Karpas-422 (cell line): Measurements from ENCODE around the gene TAF10. TPM values are rescaled to one million over a fixed set of nuclear protein-coding genes. Genes with fewer than 3 reads are reported as not detected.

Experiments used
- DNase-seq: peaks from one replicate; pipeline ENCODE4 v3.0.0-alpha.2; 2015
- H2AFZ ChIP-seq: fragments of 200-600 bp; sonication (generic); 2 replicates; pipeline ENCODE4 v1.6.1; 2014; ENCODE audit warnings: antibody characterized with exemption, low read length, mixed read lengths
- H3K27ac ChIP-seq: fragments of 200-600 bp; sonication (generic); 2 replicates; pipeline ENCODE4 v1.5.1; 2014; ENCODE audit warnings: mild to moderate bottlenecking, low read length, moderate library complexity
- H3K27me3 ChIP-seq: fragments of 200-600 bp; sonication (generic); 2 replicates; pipeline ENCODE4 v1.6.1; 2014; ENCODE audit warnings: low read length, mixed read lengths
- H3K36me3 ChIP-seq: fragments of 200-600 bp; sonication (generic); 2 replicates; pipeline ENCODE4 v1.6.1; 2014; ENCODE audit warnings: low read length, mixed read lengths; ENCODE audit not compliant: insufficient read depth
- H3K4me1 ChIP-seq: fragments of 200-600 bp; sonication (generic); 2 replicates; pipeline ENCODE4 v1.6.1; 2014; ENCODE audit warnings: mild to moderate bottlenecking, low read length, mixed read lengths
- H3K4me2 ChIP-seq: fragments of 200-600 bp; sonication (generic); 2 replicates; pipeline ENCODE4 v1.6.1; 2014; ENCODE audit warnings: low read length, low read depth, mild to moderate bottlenecking; ENCODE audit not compliant: poor library complexity, severe bottlenecking
- H3K4me3 ChIP-seq: fragments of 200-600 bp; sonication (generic); 2 replicates; pipeline ENCODE4 v1.5.1; 2014; ENCODE audit warnings: mild to moderate bottlenecking, antibody characterized with exemption, low read length, mixed read lengths
- H3K79me2 ChIP-seq: fragments of 200-600 bp; sonication (generic); 2 replicates; pipeline ENCODE4 v1.6.1; 2014; ENCODE audit warnings: mild to moderate bottlenecking, low read length, mixed read lengths
- H3K9ac ChIP-seq: fragments of 200-600 bp; sonication (generic); 2 replicates; pipeline ENCODE4 v1.6.0; 2014; ENCODE audit warnings: low read length
- H3K9me2 ChIP-seq: fragments of 200-600 bp; sonication (generic), shearing (Covaris generic); replicated peaks from 2 replicates; pipeline ENCODE4 v1.6.0; 2014; ENCODE audit warnings: mild to moderate bottlenecking, low read length, moderate library complexity; ENCODE audit not compliant: insufficient read depth
- H3K9me3 ChIP-seq: fragments of 300-700, 200-600 bp; sonication (generic); 2 replicates; pipeline ENCODE4 v1.6.1; 2014; ENCODE audit warnings: low read length, mixed read lengths
- H4K20me1 ChIP-seq: fragments of 200-600 bp; sonication (generic); 2 replicates; pipeline ENCODE4 v1.6.1; 2014; ENCODE audit warnings: mild to moderate bottlenecking, antibody characterized with exemption, low read length, low read depth; ENCODE audit not compliant: insufficient read depth
- total RNA-seq: library from RNA; depleted of rRNA; stranded (reverse); fragments of >200 nt; shearing (Covaris generic); gene quantifications from 2 replicates; pipeline ENCODE4 v1.2.3, GENCODE V29; 2014; ENCODE audit warnings: low replicate concordance

Gene TAF10
- total RNA-seq, 1 experiment from 2014 or later = 158 TPM

DNA sequence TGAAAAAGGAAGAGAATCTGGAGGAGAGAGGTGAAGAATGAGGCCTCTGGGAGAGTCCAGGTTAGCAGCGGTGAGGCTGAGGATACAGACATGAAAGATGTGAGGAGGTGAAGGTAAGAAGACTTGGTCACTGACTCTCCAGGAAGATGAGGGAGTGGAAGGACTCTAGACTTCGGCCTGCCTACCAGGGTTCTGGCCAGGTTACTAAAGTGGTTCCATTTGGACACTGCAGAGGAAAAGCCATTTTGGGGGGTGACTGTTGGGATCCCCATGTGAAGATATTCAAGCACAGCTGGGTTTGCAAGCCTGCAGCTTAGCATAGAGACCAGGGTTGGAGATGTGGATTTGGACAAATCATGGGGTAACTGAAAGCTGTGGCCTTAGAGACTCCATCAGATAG lies 35.8 kb upstream of the TAF10 start:
- Histone ChIP-seq H3K4me3 (no peak overlapping the region), H2AFZ (no peak overlapping the region), H3K4me2 (no peak overlapping the region), H3K27me3 (no peaks in the 10 kb centered on the region), H3K79me2 (no peaks in the 10 kb centered on the region), H3K4me1 (peaks cover 12% of the 10 kb centered on the region), H3K9me3 (no peaks in the 10 kb centered on the region), H3K9me2 (no peaks in the 10 kb centered on the region), H3K9ac (no peak overlapping the region), H3K27ac (no peak overlapping the region), H4K20me1 (no peaks in the 10 kb centered on the region), H3K36me3 (no peaks in the 10 kb centered on the region)
- no peak for DNase-seq

DNA sequence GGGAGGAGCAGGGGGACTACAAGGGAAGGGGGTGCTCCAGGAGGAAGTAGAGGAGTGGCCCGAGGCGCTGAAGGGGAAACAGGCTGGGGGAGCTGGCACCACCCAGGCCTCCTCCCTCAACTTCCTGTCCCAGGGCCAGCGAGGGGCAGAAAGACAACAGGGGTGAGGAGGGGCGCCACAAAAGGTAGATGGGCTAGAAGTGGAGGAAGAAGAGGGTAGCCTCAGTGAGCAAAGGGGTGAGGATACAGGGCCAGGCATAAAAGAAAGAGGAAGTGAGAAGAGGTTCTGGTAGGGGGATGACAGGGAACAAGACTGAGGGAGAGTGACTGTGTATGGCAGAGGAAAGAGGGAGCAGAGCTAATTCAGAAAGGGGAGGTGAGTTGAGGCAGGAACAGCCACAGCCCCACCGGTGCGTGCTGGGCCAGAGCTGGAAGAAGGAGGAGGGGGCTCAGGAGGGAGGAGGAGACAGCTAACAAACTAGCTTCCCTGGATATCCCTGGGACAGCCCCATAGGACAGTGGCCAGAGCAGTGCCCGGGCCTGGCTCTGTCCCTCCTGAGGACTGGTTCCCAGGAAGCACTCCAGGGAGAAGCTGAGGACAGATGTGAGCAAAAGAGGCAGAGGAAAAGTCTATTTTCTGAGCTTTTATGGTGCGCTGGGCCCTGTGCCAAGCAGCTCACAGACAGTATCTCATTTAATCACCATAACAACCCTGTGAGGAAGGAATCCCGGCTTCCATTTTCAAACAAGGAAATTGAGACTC lies 35.1 kb upstream of the TAF10 start:
- H3K27ac ChIP-seq = no peak overlapping the region
- H4K20me1 ChIP-seq = no peaks in the 10 kb centered on the region
- peak overlapping the region; percentile 90 for H2AFZ ChIP-seq
- peak; percentile 61 for DNase-seq
- peak overlapping the region; percentile 18 for H3K4me2 ChIP-seq
- no peaks in the 10 kb centered on the region for H3K9me3 ChIP-seq
- H3K4me3 ChIP-seq = peak overlapping the region; percentile 13; the same call in 1 of the 2 replicates
- H3K79me2 ChIP-seq = no peaks in the 10 kb centered on the region
- H3K4me1 ChIP-seq = peaks cover 12% of the 10 kb centered on the region
- no peaks in the 10 kb centered on the region for H3K36me3 ChIP-seq
- H3K9me2 ChIP-seq = no peaks in the 10 kb centered on the region
- H3K9ac ChIP-seq = peak overlapping the region; percentile 25
- H3K27me3 ChIP-seq = no peaks in the 10 kb centered on the region

DNA sequence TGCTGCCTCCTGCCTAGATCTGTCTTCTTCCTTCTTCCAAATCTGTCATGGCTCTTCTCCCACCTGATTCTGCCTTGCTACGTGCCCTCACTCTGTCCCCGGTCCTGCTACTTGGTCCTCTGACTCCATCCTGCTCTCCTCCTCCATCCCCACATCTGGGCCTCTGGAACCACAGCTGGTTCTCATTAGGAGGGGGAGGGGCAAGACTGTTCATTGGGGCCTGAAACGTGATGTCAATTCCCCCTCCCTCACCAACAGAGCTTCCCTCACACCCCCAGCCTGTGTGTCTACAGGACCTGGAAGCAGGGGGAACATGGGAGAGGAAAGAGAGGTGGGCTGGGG lies 34.5 kb upstream of the TAF10 start:
- no peaks in the 10 kb centered on the region for H4K20me1 ChIP-seq
- no peak for DNase-seq
- peaks cover 12% of the 10 kb centered on the region for H3K4me1 ChIP-seq
- peak overlapping the region; percentile 18 for H3K4me2 ChIP-seq
- H3K9me3 ChIP-seq = no peaks in the 10 kb centered on the region
- no peaks in the 10 kb centered on the region for H3K36me3 ChIP-seq
- peak overlapping the region; percentile 25 for H3K9ac ChIP-seq
- H3K27me3 ChIP-seq = no peaks in the 10 kb centered on the region
- H3K27ac ChIP-seq = no peak overlapping the region
- no peaks in the 10 kb centered on the region for H3K9me2 ChIP-seq
- no peaks in the 10 kb centered on the region for H3K79me2 ChIP-seq
- H2AFZ ChIP-seq = peak overlapping the region; percentile 90
- peak overlapping the region; percentile 13; the same call in 1 of the 2 replicates for H3K4me3 ChIP-seq

DNA sequence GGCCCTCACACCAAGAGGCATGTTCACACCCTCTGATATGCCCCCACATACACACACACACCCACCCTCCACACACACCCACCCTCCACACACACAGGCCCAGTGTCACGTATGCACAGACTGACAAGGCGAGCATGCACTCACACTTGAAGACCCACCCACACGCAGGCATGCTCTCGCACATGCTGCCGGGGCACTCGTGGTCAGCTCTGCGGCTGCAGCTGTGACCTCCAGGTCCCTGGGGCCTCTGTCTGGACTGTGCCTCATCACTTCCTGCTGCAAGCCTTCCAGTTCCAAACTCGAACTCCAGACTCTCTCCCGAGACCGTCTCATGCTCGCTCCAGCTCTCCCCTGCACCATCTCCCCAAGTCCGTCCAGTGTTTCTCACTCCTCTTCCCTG lies 34.1 kb upstream of the TAF10 start:
- H3K79me2 ChIP-seq = no peaks in the 10 kb centered on the region
- H3K27ac ChIP-seq = no peak overlapping the region
- H2AFZ ChIP-seq = peak overlapping the region; percentile 90
- H3K4me1 ChIP-seq = peaks cover 12% of the 10 kb centered on the region
- no peaks in the 10 kb centered on the region for H3K36me3 ChIP-seq
- DNase-seq = no peak
- no peaks in the 10 kb centered on the region for H3K27me3 ChIP-seq
- no peak overlapping the region for H3K9ac ChIP-seq
- no peaks in the 10 kb centered on the region for H3K9me3 ChIP-seq
- no peak overlapping the region for H3K4me3 ChIP-seq
- H3K4me2 ChIP-seq = no peak overlapping the region
- no peaks in the 10 kb centered on the region for H3K9me2 ChIP-seq
- no peaks in the 10 kb centered on the region for H4K20me1 ChIP-seq

DNA sequence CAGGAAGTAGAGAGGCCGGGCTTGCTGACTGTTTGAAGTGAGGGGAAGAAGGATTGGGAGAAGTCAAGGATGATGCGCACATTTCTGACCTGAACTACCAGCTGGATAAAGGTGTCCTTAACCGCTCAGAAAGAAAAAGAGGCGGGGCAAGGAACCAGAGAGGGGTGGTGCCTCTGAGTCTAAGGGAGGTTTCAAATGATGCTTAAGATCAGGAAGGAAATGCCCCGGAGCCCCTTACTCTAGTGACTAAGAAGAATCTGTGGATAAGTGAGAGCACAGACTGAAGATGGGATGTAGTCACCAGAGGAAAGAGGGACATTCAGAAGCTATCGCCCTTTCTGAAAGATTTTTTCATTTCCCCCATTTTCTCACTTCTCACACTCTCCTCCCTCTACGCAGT lies 30.9 kb upstream of the TAF10 start:
- Histone ChIP-seq H3K27ac (no peak overlapping the region), H3K9me3 (no peaks in the 10 kb centered on the region), H3K9ac (no peak overlapping the region), H3K27me3 (no peaks in the 10 kb centered on the region), H3K36me3 (no peaks in the 10 kb centered on the region), H3K4me3 (no peak overlapping the region), H3K9me2 (no peaks in the 10 kb centered on the region), H3K4me2 (no peak overlapping the region), H3K4me1 (peaks cover 12% of the 10 kb centered on the region), H4K20me1 (no peaks in the 10 kb centered on the region), H2AFZ (no peak overlapping the region), H3K79me2 (no peaks in the 10 kb centered on the region)
- no peak for DNase-seq

DNA sequence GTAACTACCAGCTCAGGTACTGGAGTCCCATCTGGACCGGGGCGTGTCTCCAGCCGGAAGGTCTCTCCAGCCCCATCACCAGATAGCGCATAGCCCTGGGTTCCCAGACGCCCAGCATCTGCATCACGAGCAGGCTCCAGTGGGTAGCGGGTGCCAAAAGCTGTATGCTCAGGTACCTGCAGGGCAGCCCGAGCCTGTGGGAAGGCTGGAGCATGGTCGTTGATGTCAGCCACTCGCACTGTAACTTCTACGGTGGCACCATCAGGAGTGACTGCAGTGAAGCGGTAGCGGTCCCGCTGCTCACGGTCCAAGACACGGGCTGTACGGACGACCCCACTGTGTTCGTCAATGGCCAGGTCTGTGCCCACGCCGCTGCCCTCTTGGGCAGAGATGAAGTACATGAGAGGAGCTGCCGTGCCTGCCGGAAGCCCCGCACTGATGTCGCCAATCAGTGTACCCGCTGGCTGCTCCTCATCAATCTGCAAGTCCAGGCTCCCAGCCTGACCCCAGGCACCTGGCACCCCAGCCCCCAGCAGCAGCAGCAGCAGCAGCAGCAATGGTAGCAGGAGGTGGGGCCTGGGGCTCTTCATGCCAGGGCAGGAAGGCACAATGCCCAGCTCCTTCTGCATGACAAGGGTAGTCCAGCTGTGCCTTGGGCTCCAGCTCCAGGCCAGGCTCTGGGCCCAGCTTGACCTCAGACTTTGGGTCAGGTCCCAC lies 29.1 kb upstream of the TAF10 start:
- 0 out of 2 replicates have a peak, but pooled peaks cover under 1% of the 10 kb centered on the region for H3K4me1 ChIP-seq
- H3K79me2 ChIP-seq = no peaks in the 10 kb centered on the region
- H3K9ac ChIP-seq = no peak overlapping the region
- no peak overlapping the region for H3K4me3 ChIP-seq
- DNase-seq = no peak
- no peaks in the 10 kb centered on the region for H3K9me3 ChIP-seq
- H2AFZ ChIP-seq = no peak overlapping the region
- no peaks in the 10 kb centered on the region for H4K20me1 ChIP-seq
- no peak overlapping the region for H3K27ac ChIP-seq
- no peaks in the 10 kb centered on the region for H3K9me2 ChIP-seq
- H3K27me3 ChIP-seq = no peaks in the 10 kb centered on the region
- no peaks in the 10 kb centered on the region for H3K36me3 ChIP-seq
- no peak overlapping the region for H3K4me2 ChIP-seq

DNA sequence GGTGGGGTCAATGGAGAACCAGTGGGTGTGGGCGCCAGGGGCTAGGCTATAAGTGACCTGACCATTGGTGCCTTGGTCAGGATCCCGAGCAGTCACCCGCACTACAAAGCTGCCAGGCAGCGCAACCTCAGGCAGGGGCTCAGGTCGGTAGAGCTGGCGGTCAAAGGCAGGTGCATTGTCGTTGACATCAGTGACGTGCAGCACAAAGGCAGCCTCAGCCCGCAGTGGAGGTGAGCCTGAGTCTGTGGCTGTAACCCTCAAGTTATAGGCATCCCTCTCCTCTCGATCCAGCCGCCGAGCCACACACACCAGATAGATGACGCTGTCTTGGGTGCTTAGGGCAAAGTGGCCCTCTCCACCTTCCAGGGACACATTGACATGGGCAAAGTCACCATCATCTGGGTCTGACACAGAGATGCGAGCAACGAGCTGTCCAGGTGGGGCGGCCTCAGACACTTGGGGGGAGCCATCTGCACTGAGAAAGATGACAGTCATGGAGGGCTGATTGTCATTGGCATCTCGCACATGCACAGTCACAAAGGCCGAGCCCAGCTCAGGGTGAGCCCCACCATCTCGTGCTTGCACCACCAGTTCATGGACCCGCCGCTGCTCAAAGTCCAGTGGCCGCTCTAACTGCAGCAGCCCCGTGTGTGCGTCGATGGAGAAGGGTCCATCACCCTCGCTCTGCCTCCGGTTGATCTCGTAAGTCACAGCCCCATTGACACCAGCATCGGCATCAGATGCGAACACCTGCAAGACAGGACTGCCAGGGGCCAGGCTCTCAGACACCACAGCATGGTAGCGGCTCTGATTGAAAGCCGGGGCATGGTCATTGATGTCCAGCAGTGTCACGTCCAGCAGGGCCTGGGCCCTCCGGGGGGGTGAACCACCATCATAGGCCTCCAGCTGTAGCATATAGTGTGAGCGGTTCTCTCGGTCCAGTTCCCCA lies 28.3 kb upstream of the TAF10 start:
- no peak overlapping the region for H3K4me2 ChIP-seq

DNA sequence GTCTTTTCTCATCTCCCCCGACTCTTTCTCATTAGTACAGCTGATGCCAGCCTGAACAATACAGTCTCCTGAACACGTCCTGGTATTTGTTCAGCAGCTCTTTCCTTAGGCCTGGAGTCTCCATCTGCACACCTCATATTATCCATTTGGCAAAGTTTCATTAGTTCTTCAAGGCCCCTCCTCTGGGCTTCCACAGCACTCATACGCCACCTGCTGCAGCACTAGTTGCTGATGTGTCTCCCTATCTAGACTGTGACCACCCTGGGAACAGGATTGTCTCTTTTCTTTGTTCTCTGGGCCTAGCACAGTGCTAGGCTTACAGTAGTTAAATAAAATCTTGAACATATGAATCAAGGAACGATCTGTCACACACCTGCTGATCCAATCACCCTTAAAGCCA lies 26.4 kb upstream of the TAF10 start:
- no peaks in the 10 kb centered on the region for H4K20me1 ChIP-seq
- H3K27ac ChIP-seq = no peak overlapping the region
- H3K4me2 ChIP-seq = no peak overlapping the region
- DNase-seq = no peak
- no peaks in the 10 kb centered on the region for H3K36me3 ChIP-seq
- no peaks in the 10 kb centered on the region for H3K9me3 ChIP-seq
- no peaks in the 10 kb centered on the region for H3K27me3 ChIP-seq
- H3K4me3 ChIP-seq = no peak overlapping the region
- H3K9ac ChIP-seq = no peak overlapping the region
- H3K79me2 ChIP-seq = no peaks in the 10 kb centered on the region
- no peaks in the 10 kb centered on the region for H3K9me2 ChIP-seq
- no peaks in the 10 kb centered on the region for H3K4me1 ChIP-seq
- H2AFZ ChIP-seq = no peak overlapping the region

More for the DNA sequence above, 28.3 kb upstream of the TAF10 start:
- H3K27me3 ChIP-seq = no peaks in the 10 kb centered on the region
- H3K36me3 ChIP-seq = no peaks in the 10 kb centered on the region
- no peak overlapping the region for H2AFZ ChIP-seq
- DNase-seq = no peak
- no peaks in the 10 kb centered on the region for H3K9me3 ChIP-seq
- no peaks in the 10 kb centered on the region for H3K79me2 ChIP-seq
- H4K20me1 ChIP-seq = no peaks in the 10 kb centered on the region
- H3K4me1 ChIP-seq = no peaks in the 10 kb centered on the region
- no peaks in the 10 kb centered on the region for H3K9me2 ChIP-seq
- H3K9ac ChIP-seq = no peak overlapping the region
- H3K27ac ChIP-seq = no peak overlapping the region
- no peak overlapping the region for H3K4me3 ChIP-seq
